ENCODE data around the gene CBX6.

GRCh38 chr22:38874529-38875222, 2.7 kb upstream of the CBX6 start:
- no peak for TF ChIP-seq EZH2 (IDR thresholded peaks at IDR 0.05; ENCODE audit: insufficient read depth, poor library complexity, severe bottlenecking)
- no peak for TF ChIP-seq EZH2phosphoT487 (IDR thresholded peaks at IDR 0.05; ENCODE audit: insufficient read depth, low read depth)
